HG02885 (cell line): ENCODE measurements around the gene PTRHD1.

ENCODE experiments used
- ATAC-seq: cut with Tn5 transposase; IDR thresholded peaks from one replicate; pipeline ENCODE4 v1.9.1; 2021; ENCODE audit warnings: mild to moderate bottlenecking; ENCODE audit not compliant: unreplicated experiment, poor library complexity

The PTRHD1 gene

DNA sequence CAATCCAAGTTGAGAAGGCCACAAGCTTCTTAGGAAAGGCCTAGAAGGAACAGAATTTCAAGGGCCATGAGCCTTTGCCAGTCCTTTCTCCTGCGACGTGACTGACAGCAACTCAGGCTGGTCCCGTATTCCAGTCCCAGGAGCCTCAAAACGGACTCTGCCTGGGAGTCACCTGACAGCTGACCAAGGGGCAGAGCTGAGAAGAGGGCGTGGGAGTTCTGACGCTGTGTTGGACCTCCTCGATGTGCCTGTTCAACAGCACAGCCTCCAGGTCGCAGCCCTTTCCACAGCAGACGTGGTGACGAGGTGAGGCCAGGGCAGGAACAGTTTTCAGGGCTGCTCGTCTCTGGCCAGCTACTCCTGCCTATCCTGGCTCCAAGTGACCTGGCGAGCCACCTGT is 37.6 kb upstream of the PTRHD1 start:
- no peak for ATAC-seq

DNA sequence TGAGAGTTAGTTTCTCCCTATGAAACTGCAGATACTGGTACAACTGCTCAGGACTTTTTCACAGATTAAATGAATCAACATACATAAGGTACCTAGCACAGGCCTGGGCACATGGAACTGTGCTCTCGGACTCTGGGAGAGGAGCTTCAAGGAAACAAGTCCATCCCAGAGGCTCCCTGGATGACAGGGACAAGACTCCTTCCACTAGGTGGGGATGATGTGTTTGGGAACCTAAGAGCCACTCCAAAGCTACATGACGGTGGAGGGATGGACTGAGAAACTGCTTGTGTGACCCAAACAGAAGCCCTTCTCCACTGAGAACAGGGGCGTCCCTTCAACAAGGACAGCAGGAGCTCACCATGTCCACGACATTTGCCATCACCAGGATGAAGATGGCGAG is 37.2 kb upstream of the PTRHD1 start:
- no peak for ATAC-seq

DNA sequence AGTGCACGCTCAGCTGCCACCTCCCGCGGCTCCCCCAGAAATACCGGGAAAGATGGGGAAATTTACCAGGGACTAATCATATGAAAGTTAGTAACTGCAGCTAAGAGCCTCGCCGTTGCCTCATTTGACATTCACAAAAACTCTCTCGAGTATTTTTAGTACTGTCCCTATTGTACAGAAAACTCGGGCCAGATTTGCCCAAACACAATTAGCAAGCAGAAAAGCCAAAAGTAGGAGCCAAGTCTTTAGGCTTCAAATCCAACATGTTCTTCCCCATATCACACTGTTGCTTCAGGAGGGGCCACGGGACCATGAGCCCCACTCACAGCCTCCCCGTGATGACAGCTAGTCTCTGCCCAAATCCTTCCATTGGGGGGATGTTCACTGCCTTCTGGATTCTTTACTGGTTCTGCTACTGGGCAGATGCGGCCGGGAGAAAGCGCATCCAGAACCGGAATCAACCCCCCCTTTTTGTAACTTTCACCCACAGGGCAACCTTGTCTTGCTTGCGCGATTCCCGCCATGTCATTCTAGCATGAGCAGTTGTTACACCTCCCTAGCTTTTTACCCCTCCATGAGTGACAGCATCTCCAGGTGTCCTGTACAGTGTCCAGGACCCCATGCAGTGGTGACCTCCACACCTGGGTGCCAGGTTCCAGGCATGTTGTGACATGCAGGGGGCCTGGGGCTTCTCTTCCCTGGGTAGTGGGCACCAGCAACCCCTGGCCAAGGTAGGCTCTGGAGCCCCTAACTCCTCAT is 35.2 kb upstream of the PTRHD1 start:
- ATAC-seq: no peak

DNA sequence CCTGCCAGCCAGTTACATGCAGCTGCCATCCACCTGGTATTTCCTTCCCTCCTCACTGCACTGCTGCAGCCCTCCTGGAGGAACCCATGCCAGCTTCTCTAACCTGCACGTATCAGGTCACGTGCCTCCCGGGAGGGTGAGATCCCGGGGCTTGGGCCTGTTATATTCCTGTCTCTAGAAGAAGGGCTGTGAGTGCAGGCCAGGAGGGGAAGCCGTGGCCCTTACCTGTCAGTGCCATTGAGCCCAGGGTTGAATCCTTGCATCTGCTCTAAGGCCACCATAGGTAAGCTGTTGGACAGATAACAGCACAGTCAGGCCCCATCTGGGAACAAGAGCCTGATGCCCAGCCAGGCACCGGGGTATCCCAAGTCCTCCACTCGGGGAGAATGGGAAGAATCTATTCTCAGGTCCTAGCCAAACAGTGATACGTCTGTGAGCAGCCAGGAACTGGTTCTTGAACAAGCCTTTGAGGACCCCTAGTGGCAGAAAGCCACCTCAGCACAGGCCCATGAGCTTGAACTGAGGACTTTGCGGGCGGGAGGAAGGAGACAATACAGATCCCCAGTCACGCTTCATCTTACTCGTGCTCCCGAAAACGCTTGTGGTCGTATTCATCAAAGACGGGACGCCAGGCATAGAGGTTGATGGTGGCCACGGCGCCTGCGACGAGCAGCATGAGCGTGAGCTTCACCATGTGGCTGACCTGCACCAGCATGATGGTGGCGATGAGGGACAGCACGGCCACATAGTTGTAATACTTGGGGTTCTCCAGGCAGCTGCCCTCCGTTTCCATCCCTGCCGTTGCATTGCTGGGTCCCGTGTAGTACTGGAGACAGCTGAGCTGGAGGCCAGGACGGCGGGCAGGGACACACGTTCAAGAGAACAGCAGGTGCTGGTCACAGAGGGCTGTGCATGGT is 34.4 kb upstream of the PTRHD1 start:
- ATAC-seq: peak; percentile 75

- ATAC-seq: no peak
These were observed 33.6 kb upstream of the PTRHD1 start for GRCh38 chr2:24826773-24827145.

DNA sequence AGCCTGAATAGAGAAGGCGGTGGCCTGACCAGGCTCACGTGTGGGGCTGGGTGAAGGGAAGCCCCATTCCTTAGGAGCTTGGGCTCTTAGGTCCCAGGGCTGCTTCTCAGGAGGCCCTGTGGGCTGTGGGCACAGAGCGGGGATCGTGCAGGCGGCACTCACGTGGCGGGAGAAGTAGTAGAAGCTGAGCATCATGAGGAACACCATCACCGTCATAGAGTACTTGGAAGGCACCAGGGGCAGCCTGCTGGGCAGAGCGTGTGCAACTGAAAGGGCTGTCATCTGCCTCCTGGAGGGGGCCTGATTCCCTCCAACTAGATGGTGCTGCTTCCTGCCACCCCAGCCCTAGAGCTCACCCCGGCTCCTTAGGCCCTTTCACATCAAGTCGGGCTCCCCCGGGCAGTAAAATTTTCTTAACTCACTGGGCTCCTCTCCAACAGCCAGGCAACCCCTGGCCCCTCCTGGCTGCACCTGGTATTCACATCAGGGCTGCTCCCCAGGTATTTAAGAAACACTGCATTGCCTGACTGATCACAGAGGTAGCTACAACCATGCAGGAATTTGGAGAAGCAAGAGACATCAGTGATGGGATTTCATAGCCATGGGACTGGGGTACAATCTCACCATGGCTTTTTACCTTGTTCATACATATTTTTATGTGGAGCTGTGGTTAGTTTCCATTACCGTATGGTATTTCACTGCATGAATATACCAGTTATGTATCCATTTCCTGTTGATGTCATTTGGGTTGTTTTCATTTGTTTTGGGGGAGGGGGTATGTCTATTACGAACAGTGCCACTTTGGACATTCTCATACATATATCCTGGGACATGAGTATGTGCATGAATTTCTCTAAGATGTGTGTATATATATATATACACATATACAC is 32.9 kb upstream of the PTRHD1 start:
- ATAC-seq: no peak

DNA sequence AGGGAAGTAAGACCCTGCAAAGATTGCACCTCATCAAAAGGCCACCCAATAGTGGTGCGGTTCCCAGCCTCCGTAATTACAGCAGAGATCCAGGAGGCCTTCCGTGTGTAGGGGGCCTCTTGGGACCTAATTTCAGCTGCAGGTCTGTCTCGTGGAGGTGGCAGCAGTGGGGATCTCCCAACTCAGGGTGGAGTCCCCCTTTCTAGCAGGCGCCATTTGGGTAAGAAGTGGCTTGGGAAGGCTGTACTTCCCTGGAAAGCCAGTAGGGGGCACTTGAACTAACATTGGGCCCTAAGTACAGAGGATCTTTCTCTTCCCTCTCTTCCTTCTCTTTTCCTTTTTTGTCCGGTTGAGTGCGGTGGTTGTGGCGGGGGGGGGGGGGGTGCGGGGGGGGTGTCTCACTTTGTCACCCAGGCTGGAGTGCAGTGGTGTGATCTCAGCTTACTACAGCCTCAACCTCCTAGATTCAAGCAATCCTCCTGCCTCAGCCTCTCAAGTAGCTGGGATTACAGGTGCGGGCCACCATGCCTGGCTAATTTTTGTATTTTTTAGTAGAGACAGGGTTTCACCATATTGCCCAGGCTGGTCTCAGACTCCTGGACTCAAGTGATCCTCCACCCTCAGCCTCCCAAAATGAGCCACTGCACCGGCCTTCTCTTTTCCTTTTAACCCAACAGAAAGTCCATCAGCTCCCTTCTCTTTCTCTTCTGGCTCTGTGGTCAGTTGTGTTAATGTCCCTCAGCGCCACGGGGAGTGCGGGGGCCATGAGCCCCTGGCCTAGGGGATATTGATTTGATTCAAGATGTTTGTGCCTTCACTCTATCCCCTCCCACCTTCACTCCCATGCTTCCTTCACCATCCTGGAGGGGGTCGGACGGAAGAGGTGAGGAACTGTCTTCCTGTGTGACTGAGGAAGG is 32.0 kb upstream of the PTRHD1 start:
- no peak for ATAC-seq

DNA sequence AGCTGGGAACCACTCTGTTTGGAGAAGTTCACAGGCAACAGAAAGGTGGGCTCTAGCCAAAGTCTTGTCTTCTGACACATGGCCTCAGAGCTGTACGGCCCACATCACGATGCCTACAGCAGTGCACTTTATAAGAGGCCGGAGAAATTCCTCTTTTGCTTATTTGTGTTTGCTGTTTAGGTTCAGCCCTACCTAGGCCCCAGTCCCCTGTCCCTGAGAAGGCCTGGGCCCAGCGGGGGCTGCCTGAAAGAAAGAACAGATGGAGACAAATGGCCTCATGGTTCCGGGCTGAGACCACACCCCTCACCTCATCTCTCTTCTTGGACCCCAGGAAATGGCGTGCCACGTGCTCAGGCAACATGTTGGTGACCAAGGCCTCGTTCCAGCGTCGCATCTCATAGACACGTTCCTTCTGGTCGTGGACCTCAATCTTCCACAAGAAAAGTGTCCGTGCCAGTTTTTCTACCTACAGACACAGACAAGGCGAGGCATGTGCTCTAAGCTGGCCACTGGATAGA is 30.9 kb upstream of the PTRHD1 start:
- ATAC-seq: no peak

- no peak for ATAC-seq
These were observed 29.0 kb upstream of the PTRHD1 start for GRCh38 chr2:24822049-24822706.

DNA sequence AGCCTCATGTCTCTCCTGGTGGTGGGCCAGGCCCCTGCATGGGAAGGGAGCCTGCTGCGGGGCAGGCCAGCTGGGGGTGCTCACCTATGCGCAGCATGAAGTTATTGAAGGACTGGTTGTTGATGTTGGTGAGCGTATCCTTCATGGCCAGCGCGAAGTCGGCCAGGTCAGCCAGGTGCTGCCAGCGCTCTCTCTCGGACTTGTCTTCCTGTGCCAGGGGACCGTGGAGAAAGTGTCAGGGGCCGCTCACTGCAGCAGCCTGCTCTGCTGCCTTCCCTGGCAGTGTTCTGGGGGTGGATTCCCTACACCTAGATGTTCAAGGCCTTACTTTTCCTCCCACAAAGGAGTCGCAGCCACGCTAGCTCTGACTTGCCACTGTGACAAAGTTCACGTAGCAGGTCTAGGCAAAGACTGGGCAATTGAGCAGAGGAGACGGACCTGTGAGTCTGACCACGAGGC is 28.3 kb upstream of the PTRHD1 start:
- ATAC-seq: no peak

DNA sequence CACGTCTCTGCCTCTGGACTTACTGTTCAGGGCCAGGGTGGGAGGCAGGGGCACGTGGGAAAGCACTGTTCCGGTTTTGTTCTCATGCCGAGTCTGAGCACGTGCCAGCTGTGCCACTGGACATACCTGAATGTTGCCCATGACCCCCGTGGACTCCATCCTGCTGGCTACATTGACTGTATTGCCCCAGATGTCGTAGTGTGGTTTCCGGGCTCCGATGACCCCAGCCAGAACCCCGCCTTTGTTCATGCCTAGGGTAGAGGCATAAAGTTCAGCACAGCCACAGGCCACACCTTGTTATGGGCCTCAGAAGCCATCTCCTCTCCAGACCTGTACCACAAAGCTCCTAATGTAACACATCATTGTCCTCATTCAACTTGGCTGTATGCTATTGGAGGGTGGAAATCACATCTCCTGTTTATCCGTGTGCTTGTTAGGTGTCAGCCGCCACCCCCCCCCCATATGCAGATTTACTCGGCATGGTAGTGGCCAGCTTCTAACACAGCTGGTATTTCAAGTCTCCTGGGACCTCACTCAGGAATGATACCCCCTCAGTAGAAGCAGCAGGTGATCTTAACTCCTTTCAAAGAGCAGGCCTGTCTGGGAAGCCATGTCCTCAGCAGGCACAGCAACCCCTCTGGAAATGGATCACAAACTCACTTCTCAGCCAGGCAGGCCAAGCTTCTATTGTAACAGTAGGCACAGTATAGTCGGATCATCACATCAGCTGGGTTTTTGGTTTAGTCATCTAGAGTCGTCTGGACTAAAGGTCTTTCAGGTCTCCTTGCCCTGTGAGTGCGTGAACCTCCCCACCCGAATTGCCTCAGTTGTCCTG is 27.6 kb upstream of the PTRHD1 start:
- no peak for ATAC-seq

DNA sequence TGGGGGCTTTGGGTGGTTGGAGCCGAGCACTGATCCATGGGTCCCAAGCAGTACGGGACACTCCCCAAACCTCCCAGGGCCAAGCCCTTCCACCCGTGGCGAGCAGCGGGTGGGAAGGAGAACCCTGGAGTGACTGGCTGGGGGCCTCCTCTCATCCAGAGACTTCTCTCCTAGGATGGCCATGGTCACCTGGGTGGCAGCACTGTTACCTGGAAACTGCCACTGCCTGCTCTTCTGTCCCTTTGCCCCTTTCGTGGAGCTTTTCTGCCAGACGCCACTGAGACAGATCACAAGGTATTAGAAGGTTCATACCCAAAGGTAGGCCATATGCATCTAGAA is 27.0 kb upstream of the PTRHD1 start:
- ATAC-seq: no peak

GRCh38 chr2:24819442-24820174 is 26.4 kb upstream of the PTRHD1 start:
- no peak for ATAC-seq

- no peak for ATAC-seq
These were observed 25.6 kb upstream of the PTRHD1 start for GRCh38 chr2:24818721-24819167.

- no peak for ATAC-seq
These were observed 23.7 kb upstream of the PTRHD1 start for GRCh38 chr2:24816884-24817283.

- no peak for ATAC-seq
These were observed 23.2 kb upstream of the PTRHD1 start for GRCh38 chr2:24816404-24816803.

DNA sequence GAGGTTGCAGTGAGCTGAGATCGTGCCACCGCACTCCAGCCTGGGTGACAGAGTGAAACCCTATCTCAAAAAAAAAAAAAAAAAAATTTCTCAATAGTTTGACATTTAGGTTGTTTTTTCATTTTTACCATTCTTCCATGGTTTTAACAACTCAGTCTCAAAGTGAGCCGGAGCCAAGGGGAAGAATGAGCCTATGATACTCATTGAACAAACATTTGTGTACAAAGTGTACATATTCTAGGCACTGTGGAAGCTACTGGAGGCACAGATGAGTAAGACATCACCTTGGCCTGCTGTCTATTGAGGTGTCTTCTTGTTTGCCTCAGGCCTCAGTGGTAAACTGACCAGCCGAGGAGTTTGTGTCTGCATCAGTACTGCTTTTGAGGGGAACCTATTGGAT is 22.0 kb upstream of the PTRHD1 start:
- no peak for ATAC-seq
